ENCODE data around the gene CAGE1. TPM values are rescaled to one million over a fixed set of nuclear protein-coding genes. Genes with fewer than 3 reads are reported as not detected.

CAGE1 gene
- total RNA-seq: under 0.01 and 0.20 TPM in 2 replicates

GRCh38 chr6:7389451-7390225, at the start of gene CAGE1, which contains the start of gene RIOK1:
Gene CAGE1, minus strand, starts transcription at chr6:7389742. Its CDS starts 2,569 bp downstream, at chr6:7387173.
Gene RIOK1, plus strand, starts transcription at chr6:7389808. Its CDS starts 195 bp downstream, at chr6:7390003.

GRCh38 chr6:7312616-7313504, 76.7 kb downstream of the CAGE1 start, which contains the start of gene SSR1:
Gene SSR1, minus strand, starts transcription at chr6:7313199. Its CDS starts 79 bp downstream, at chr6:7313120.

Other genes starting within 250 kb of the CAGE1 start
- 74.2 and 120 TPM in 2 replicates for gene SSR1, start 76.5 kb downstream of the CAGE1 start, total RNA-seq
- gene RIOK1, start 66 bp upstream of the CAGE1 start, total RNA-seq: 14.3 and 24.2 TPM in 2 replicates
- gene DSP, start 151.9 kb upstream of the CAGE1 start, total RNA-seq: under 0.01 TPM in 2 replicates
- gene SNRNP48, start 200.5 kb upstream of the CAGE1 start, total RNA-seq: 12.1 and 15.6 TPM in 2 replicates